OCI-LY7 (cell line): Measurements from ENCODE around the gene ZNF185.
A peak's percentile ranks its signal among the peaks of the same experiment; 100 is the strongest.

Experiments
- CTCF ChIP-seq: fragments of 200-600 bp; sonication (generic); conservative IDR thresholded peaks from 2 replicates; pipeline ENCODE4 v1.5.1; 2014; ENCODE audit warnings: mild to moderate bottlenecking, antibody characterized with exemption, low read length, moderate library complexity, mixed read lengths
- EZH2phosphoT487 ChIP-seq: fragments of 200-600 bp; sonication (generic); IDR thresholded peaks from 2 replicates; pipeline ENCODE4 v1.6.1; 2018; ENCODE audit warnings: low read depth, borderline replicate concordance, mild to moderate bottlenecking, mixed run types, antibody characterized with exemption, low read length, moderate library complexity, mixed read lengths

- peak; percentile 72 for TF ChIP-seq CTCF
- no peak for TF ChIP-seq EZH2phosphoT487
Observed at GRCh38 chrX:152904151-152905080, 6.5 kb downstream of the ZNF185 start.
